Loucy (cell line): ENCODE measurements around the gene ZMAT5.

Source experiments
- H2AFZ ChIP-seq: fragments of 200-600 bp; sonication (generic); 2 replicates; pipeline ENCODE4 v1.6.0; 2016; ENCODE audit warnings: antibody characterized with exemption, mild to moderate bottlenecking, low read length, moderate library complexity
- H3F3A ChIP-seq: fragments of 200-600 bp; 2 replicates; pipeline ENCODE4 v1.6.0; 2016; ENCODE audit warnings: antibody characterized with exemption, low read depth, mild to moderate bottlenecking
- H3K27me3 ChIP-seq: fragments of 200-600 bp; sonication (generic); 2 replicates; pipeline ENCODE4 v1.6.1; 2014; ENCODE audit warnings: low read length, mild to moderate bottlenecking; ENCODE audit not compliant: insufficient read depth, poor library complexity, severe bottlenecking
- H3K36me3 ChIP-seq: fragments of 200-600 bp; sonication (generic); 2 replicates; pipeline ENCODE4 v1.6.1; 2016; ENCODE audit warnings: low read length; ENCODE audit not compliant: insufficient read depth
- H3K4me1 ChIP-seq: fragments of 200-600 bp; sonication (generic); 2 replicates; pipeline ENCODE4 v1.5.1; 2014; ENCODE audit warnings: low read length, mild to moderate bottlenecking; ENCODE audit not compliant: insufficient read depth, poor library complexity, severe bottlenecking
- H3K4me2 ChIP-seq: fragments of 200-600 bp; sonication (generic); 2 replicates; pipeline ENCODE4 v1.6.0; 2014; ENCODE audit warnings: antibody characterized with exemption, low read length, low read depth, mild to moderate bottlenecking; ENCODE audit not compliant: poor library complexity, severe bottlenecking
- H3K4me3 ChIP-seq: fragments of 200-600 bp; sonication (generic); 2 replicates; pipeline ENCODE4 v1.5.1; 2014; ENCODE audit warnings: low read length, mild to moderate bottlenecking, mixed read lengths; ENCODE audit not compliant: poor library complexity, severe bottlenecking
- H3K79me2 ChIP-seq: fragments of 200-600 bp; sonication (generic); 2 replicates; pipeline ENCODE4 v1.6.1; 2014; ENCODE audit warnings: low read length; ENCODE audit not compliant: insufficient read depth
- H3K9ac ChIP-seq: fragments of 200-600 bp; sonication (generic); 2 replicates; pipeline ENCODE4 v1.6.0; 2014; ENCODE audit warnings: mild to moderate bottlenecking, low read depth, low read length, moderate library complexity; ENCODE audit not compliant: poor library complexity, severe bottlenecking
- H3K9me2 ChIP-seq: fragments of 200-600 bp; sonication (generic); replicated peaks from 2 replicates; pipeline ENCODE4 v1.6.1; 2016; ENCODE audit warnings: low read depth, low read length, mixed read lengths
- H3K9me3 ChIP-seq: fragments of 200-600 bp; sonication (generic); 2 replicates; pipeline ENCODE4 v1.6.1; 2014; ENCODE audit warnings: mild to moderate bottlenecking, antibody characterized with exemption, low read length, low read depth; ENCODE audit not compliant: insufficient read depth
- H4K20me1 ChIP-seq: fragments of 200-600 bp; sonication (generic); 2 replicates; pipeline ENCODE4 v1.6.0; 2014; ENCODE audit warnings: antibody characterized with exemption, low read length, mild to moderate bottlenecking; ENCODE audit not compliant: insufficient read depth, poor library complexity, severe bottlenecking
- CTCF ChIP-seq: fragments of 200-600 bp; sonication (generic); conservative IDR thresholded peaks from 2 replicates; pipeline ENCODE4 v1.5.1; 2014; ENCODE audit warnings: mild to moderate bottlenecking, antibody characterized with exemption, low read length
- EZH2phosphoT487 ChIP-seq: fragments of 200-600 bp; IDR thresholded peaks from 2 replicates; pipeline ENCODE4 v1.6.1; 2018; ENCODE audit warnings: antibody characterized with exemption, mild to moderate bottlenecking, moderate library complexity, borderline replicate concordance

Gene ZMAT5

GRCh38 chr22:29719899-29720645 is 46.7 kb downstream of the ZMAT5 start, which contains the start of gene CABP7:
Gene CABP7, plus strand, starts transcription at chr22:29720003. Its CDS starts 422 bp downstream, at chr22:29720425.
- Histone ChIP-seq H3K9me3 (no peaks in the 10 kb centered on the region), H4K20me1 (no peaks in the 10 kb centered on the region), H3K4me2 (no peak within 1 kb of the TSS), H2AFZ (no peak within 1 kb of the TSS), H3K9ac (no peak within 1 kb of the TSS), H3K4me3 (no peak within 1 kb of the TSS), H3K79me2 (no peaks in the 10 kb centered on the region), H3F3A (no peaks in the 10 kb centered on the region), H3K9me2 (no peaks in the 10 kb centered on the region), H3K36me3 (no peaks in the 10 kb centered on the region), H3K27me3 (no peaks in the 10 kb centered on the region), H3K4me1 (no peaks in the 10 kb centered on the region)
- TF ChIP-seq CTCF (no peak), EZH2phosphoT487 (no peak)

- no peak overlapping the region for H2AFZ ChIP-seq
- H3K4me3 ChIP-seq = no peak overlapping the region
- no peaks in the 10 kb centered on the region for H3K4me1 ChIP-seq
- no peaks in the 10 kb centered on the region for H4K20me1 ChIP-seq
- no peaks in the 10 kb centered on the region for H3K9me3 ChIP-seq
- H3K9me2 ChIP-seq = no peaks in the 10 kb centered on the region
- no peak overlapping the region for H3K4me2 ChIP-seq
- H3K27me3 ChIP-seq = no peaks in the 10 kb centered on the region
- no peaks in the 10 kb centered on the region for H3F3A ChIP-seq
- TF ChIP-seq CTCF = no peak
- TF ChIP-seq EZH2phosphoT487 = no peak
- no peak overlapping the region for H3K9ac ChIP-seq
- H3K36me3 ChIP-seq = no peaks in the 10 kb centered on the region
- no peaks in the 10 kb centered on the region for H3K79me2 ChIP-seq
These were observed 47.6 kb downstream of the ZMAT5 start for GRCh38 chr22:29718949-29719898.

GRCh38 chr22:29717789-29718188 is 49.0 kb downstream of the ZMAT5 start:
- Histone ChIP-seq H3K27me3 (no peaks in the 10 kb centered on the region), H2AFZ (no peak overlapping the region), H3K4me1 (no peaks in the 10 kb centered on the region), H3K4me3 (no peak overlapping the region), H3K9me3 (no peaks in the 10 kb centered on the region), H3K4me2 (no peak overlapping the region), H3K79me2 (no peaks in the 10 kb centered on the region), H3F3A (no peaks in the 10 kb centered on the region), H4K20me1 (no peaks in the 10 kb centered on the region), H3K9me2 (no peaks in the 10 kb centered on the region), H3K9ac (no peak overlapping the region), H3K36me3 (no peaks in the 10 kb centered on the region)
- TF ChIP-seq CTCF = no peak
- no peak for TF ChIP-seq EZH2phosphoT487
